Measurements from ENCODE around the gene DNAJC10.

Gene DNAJC10

GRCh38 chr2:182814804-182815203, 98.7 kb downstream of the DNAJC10 start:
- no peaks in the 10 kb centered on the region for H3K4me1 ChIP-seq (ENCODE audit: low read length)
- no peaks in the 10 kb centered on the region for H3F3A ChIP-seq (ENCODE audit: insufficient read depth, low read length)
- no peaks in the 10 kb centered on the region for H3K36me3 ChIP-seq (replicated peaks; ENCODE audit: insufficient read depth, low read length)
- no peaks in the 10 kb centered on the region; the same call in 1 of the 2 replicates for H3K9me3 ChIP-seq (replicated peaks; ENCODE audit: insufficient read depth, low read length)
- H3K4me2 ChIP-seq (ENCODE audit: low read depth, low read length) = no peak overlapping the region
- TF ChIP-seq EZH2 (optimal IDR thresholded peaks at IDR 0.05; ENCODE audit: low read depth, low read length) (no peak), CTCF (IDR thresholded peaks at IDR 0.05; ENCODE audit: low read length) (no peak), EZH2phosphoT487 (IDR thresholded peaks at IDR 0.05; ENCODE audit: low read length) (no peak)
- no peaks in the 10 kb centered on the region for H3K9me2 ChIP-seq (replicated peaks; ENCODE audit: insufficient read depth, low read length)
- no peak overlapping the region for H3K9ac ChIP-seq (ENCODE audit: low read length)
- H3K27me3 ChIP-seq (replicated peaks; ENCODE audit: insufficient read depth, low read length) = no peaks in the 10 kb centered on the region
- no peak for DNase-seq
- H4K20me1 ChIP-seq (ENCODE audit: insufficient read depth, low read length) = no peaks in the 10 kb centered on the region
- H3K79me2 ChIP-seq (ENCODE audit: low read length) = no peaks in the 10 kb centered on the region
- H3K27ac ChIP-seq (ENCODE audit: low read length) = no peak overlapping the region
- H2AFZ ChIP-seq (ENCODE audit: low read length) = no peak overlapping the region
- no peak overlapping the region for H3K4me3 ChIP-seq (ENCODE audit: low read length)

DNA sequence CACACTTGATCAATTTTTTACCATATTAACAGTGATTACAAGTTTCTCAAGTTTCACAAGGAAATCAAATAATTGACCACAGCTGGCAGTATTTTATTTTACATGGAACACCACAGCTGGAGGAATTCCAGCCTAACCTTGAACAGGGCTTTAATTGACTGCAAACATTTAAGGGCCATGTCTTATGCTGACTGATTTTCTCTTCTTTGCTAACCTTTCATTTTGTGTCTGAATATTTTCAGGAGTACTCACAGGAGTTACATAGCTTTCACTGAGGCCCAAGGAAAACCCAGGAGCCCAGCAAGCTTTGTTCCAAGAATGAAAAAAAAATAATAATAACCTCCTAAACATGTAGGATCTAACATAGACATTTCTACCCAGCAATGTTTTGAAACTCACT, 100.8 kb downstream of the DNAJC10 start:
- no peak for DNase-seq
- no peak overlapping the region for H3K9ac ChIP-seq (ENCODE audit: low read length)
- H3K9me2 ChIP-seq (replicated peaks; ENCODE audit: insufficient read depth, low read length) = no peaks in the 10 kb centered on the region
- no peaks in the 10 kb centered on the region for H3K27me3 ChIP-seq (replicated peaks; ENCODE audit: insufficient read depth, low read length)
- no peaks in the 10 kb centered on the region; the same call in 1 of the 2 replicates for H3K9me3 ChIP-seq (replicated peaks; ENCODE audit: insufficient read depth, low read length)
- H3K4me1 ChIP-seq (ENCODE audit: low read length) = no peaks in the 10 kb centered on the region
- H3K36me3 ChIP-seq (replicated peaks; ENCODE audit: insufficient read depth, low read length) = no peaks in the 10 kb centered on the region
- no peak overlapping the region for H3K4me2 ChIP-seq (ENCODE audit: low read depth, low read length)
- no peaks in the 10 kb centered on the region for H3K79me2 ChIP-seq (ENCODE audit: low read length)
- H3K4me3 ChIP-seq (ENCODE audit: low read length) = no peak overlapping the region
- H3F3A ChIP-seq (ENCODE audit: insufficient read depth, low read length) = no peaks in the 10 kb centered on the region
- no peak overlapping the region for H2AFZ ChIP-seq (ENCODE audit: low read length)
- no peak overlapping the region for H3K27ac ChIP-seq (ENCODE audit: low read length)
- TF ChIP-seq CTCF (IDR thresholded peaks at IDR 0.05; ENCODE audit: low read length) (no peak), EZH2 (optimal IDR thresholded peaks at IDR 0.05; ENCODE audit: low read depth, low read length) (no peak), EZH2phosphoT487 (IDR thresholded peaks at IDR 0.05; ENCODE audit: low read length) (no peak)
- H4K20me1 ChIP-seq (ENCODE audit: insufficient read depth, low read length) = no peaks in the 10 kb centered on the region

DNA sequence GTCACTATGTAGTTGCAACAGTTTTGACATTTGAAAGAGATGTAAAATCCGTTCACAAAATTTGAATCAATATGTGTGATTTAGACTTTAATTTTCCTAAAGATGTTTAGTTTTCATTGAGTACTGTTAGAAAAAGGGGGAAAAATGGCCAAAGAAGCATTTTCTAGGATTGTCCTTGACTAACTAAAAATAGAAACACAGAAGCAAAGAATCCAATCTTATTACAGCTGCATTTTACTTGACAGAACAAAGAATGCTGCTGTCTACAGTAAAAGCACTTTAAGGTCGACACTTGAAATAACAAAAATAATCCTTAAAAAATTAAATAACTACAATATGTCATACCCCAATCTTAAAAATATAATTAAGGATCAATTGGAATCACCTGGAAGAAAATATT, 101.5 kb downstream of the DNAJC10 start:
- H3K9me3 ChIP-seq (replicated peaks; ENCODE audit: insufficient read depth, low read length) = no peaks in the 10 kb centered on the region; the same call in 1 of the 2 replicates
- H3F3A ChIP-seq (ENCODE audit: insufficient read depth, low read length) = no peaks in the 10 kb centered on the region
- no peak overlapping the region for H3K4me3 ChIP-seq (ENCODE audit: low read length)
- H3K4me2 ChIP-seq (ENCODE audit: low read depth, low read length) = no peak overlapping the region
- TF ChIP-seq CTCF (IDR thresholded peaks at IDR 0.05; ENCODE audit: low read length) = no peak
- no peak for TF ChIP-seq EZH2phosphoT487 (IDR thresholded peaks at IDR 0.05; ENCODE audit: low read length)
- TF ChIP-seq EZH2 (optimal IDR thresholded peaks at IDR 0.05; ENCODE audit: low read depth, low read length) = no peak
- H3K9me2 ChIP-seq (replicated peaks; ENCODE audit: insufficient read depth, low read length) = no peaks in the 10 kb centered on the region
- H3K27ac ChIP-seq (ENCODE audit: low read length) = no peak overlapping the region
- no peaks in the 10 kb centered on the region for H3K27me3 ChIP-seq (replicated peaks; ENCODE audit: insufficient read depth, low read length)
- no peak for DNase-seq
- H3K9ac ChIP-seq (ENCODE audit: low read length) = no peak overlapping the region
- no peaks in the 10 kb centered on the region for H3K36me3 ChIP-seq (replicated peaks; ENCODE audit: insufficient read depth, low read length)
- H3K79me2 ChIP-seq (ENCODE audit: low read length) = no peaks in the 10 kb centered on the region
- H4K20me1 ChIP-seq (ENCODE audit: insufficient read depth, low read length) = no peaks in the 10 kb centered on the region
- no peaks in the 10 kb centered on the region for H3K4me1 ChIP-seq (ENCODE audit: low read length)
- H2AFZ ChIP-seq (ENCODE audit: low read length) = no peak overlapping the region
